HCT116 (cell line): ENCODE data around the gene IL1R1.

Source experiments
- CBX3 ChIP-seq: IDR thresholded peaks from 2 replicates; pipeline ENCODE4 v1.6.1; 2012; ENCODE audit warnings: low read depth
- CTCF ChIP-seq, 3 experiments: fragments of 200-600 bp in 1 of 3; sonication (generic) in 1 of 3; IDR thresholded peaks in 2 of 3; conservative IDR thresholded peaks in 1 of 3; 2 replicates each; pipeline ENCODE4 v1.5.1; 2012 to 2017; ENCODE audit warnings: low read depth in 2 of 3, low read length in 2 of 3, antibody characterized with exemption in 1 of 3, borderline replicate concordance in 1 of 3, control low read depth in 1 of 3, mild to moderate bottlenecking in 1 of 3, mixed read lengths in 1 of 3, mixed run types in 1 of 3, moderate library complexity in 1 of 3; ENCODE audit not compliant: insufficient read depth in 1 of 3
- ELF1 ChIP-seq: IDR thresholded peaks from 2 replicates; pipeline ENCODE4 v1.6.1; 2012; ENCODE audit warnings: low read depth, borderline replicate concordance
- EZH2 ChIP-seq: fragments of 200-600 bp; sonication (generic); IDR thresholded peaks from 2 replicates; pipeline ENCODE4 v1.6.1; 2017; ENCODE audit warnings: antibody characterized with exemption, mixed run types
- JUND ChIP-seq: IDR thresholded peaks from 2 replicates; pipeline ENCODE4 v1.6.1; 2012
- POLR2A ChIP-seq: IDR thresholded peaks from 2 replicates; pipeline ENCODE4 v1.7.0; 2011; ENCODE audit warnings: borderline replicate concordance; ENCODE audit not compliant: insufficient read depth, insufficient read length; ENCODE audit errors: extremely low read depth
- POLR2AphosphoS5 ChIP-seq: IDR thresholded peaks from 2 replicates; pipeline ENCODE4 v1.6.1; 2011; ENCODE audit warnings: mild to moderate bottlenecking, low read depth, low read length, moderate library complexity
- SIN3A ChIP-seq: IDR thresholded peaks from 2 replicates; pipeline ENCODE4 v1.6.1; 2012; ENCODE audit warnings: low read depth
- SRF ChIP-seq: IDR thresholded peaks from 2 replicates; pipeline ENCODE4 v1.6.1; 2012; ENCODE audit warnings: low read depth
- YY1 ChIP-seq: IDR thresholded peaks from 2 replicates; pipeline ENCODE4 v1.6.1; 2011; ENCODE audit warnings: low read length, low read depth, moderate library complexity, mild to moderate bottlenecking; ENCODE audit not compliant: insufficient replicate concordance; ENCODE audit errors: extremely low read depth
- ZNF274 ChIP-seq: fragments of 200-500 bp; sonication (Bioruptor generic); IDR thresholded peaks from 2 replicates; pipeline ENCODE4 v1.6.1; 2014; ENCODE audit warnings: mild to moderate bottlenecking, low read depth, low read length, inconsistent platforms
- TF ChIP-seq, protein P1 (sequence below): IDR thresholded peaks from 2 replicates; pipeline ENCODE4 v1.6.1; 2012; ENCODE audit warnings: low read depth
- TF ChIP-seq, protein P2 (sequence below): IDR thresholded peaks from 2 replicates; pipeline ENCODE4 v1.6.1; 2012
- TF ChIP-seq, protein P3 (sequence below): IDR thresholded peaks from 2 replicates; pipeline ENCODE4 v1.6.1; 2011; ENCODE audit warnings: mild to moderate bottlenecking, low read length, moderate library complexity; ENCODE audit not compliant: insufficient replicate concordance; ENCODE audit errors: extremely low read depth

GRCh38 chr2:102099536-102100298, 42.8 kb upstream of the IL1R1 start:
- TF ChIP-seq POLR2A = no peak
- TF ChIP-seq JUND = no peak
- no peak for TF ChIP-seq YY1
- TF ChIP-seq CTCF (IDR thresholded peaks at IDR 0.05 in 2 of 3, conservative IDR thresholded peaks at IDR 0.05 in 1 of 3; ENCODE audit: borderline replicate concordance in 1 of 3, insufficient read depth in 1 of 3, low read depth in 2 of 3, low read length in 2 of 3) = no peak
- TF ChIP-seq POLR2AphosphoS5 = no peak
- no peak for TF ChIP-seq EZH2
- TF ChIP-seq, protein P1, sequence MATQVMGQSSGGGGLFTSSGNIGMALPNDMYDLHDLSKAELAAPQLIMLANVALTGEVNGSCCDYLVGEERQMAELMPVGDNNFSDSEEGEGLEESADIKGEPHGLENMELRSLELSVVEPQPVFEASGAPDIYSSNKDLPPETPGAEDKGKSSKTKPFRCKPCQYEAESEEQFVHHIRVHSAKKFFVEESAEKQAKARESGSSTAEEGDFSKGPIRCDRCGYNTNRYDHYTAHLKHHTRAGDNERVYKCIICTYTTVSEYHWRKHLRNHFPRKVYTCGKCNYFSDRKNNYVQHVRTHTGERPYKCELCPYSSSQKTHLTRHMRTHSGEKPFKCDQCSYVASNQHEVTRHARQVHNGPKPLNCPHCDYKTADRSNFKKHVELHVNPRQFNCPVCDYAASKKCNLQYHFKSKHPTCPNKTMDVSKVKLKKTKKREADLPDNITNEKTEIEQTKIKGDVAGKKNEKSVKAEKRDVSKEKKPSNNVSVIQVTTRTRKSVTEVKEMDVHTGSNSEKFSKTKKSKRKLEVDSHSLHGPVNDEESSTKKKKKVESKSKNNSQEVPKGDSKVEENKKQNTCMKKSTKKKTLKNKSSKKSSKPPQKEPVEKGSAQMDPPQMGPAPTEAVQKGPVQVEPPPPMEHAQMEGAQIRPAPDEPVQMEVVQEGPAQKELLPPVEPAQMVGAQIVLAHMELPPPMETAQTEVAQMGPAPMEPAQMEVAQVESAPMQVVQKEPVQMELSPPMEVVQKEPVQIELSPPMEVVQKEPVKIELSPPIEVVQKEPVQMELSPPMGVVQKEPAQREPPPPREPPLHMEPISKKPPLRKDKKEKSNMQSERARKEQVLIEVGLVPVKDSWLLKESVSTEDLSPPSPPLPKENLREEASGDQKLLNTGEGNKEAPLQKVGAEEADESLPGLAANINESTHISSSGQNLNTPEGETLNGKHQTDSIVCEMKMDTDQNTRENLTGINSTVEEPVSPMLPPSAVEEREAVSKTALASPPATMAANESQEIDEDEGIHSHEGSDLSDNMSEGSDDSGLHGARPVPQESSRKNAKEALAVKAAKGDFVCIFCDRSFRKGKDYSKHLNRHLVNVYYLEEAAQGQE = no peak
- TF ChIP-seq CBX3 = no peak
- TF ChIP-seq, protein P2, sequence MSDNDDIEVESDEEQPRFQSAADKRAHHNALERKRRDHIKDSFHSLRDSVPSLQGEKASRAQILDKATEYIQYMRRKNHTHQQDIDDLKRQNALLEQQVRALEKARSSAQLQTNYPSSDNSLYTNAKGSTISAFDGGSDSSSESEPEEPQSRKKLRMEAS = no peak
- TF ChIP-seq SIN3A = no peak
- no peak for TF ChIP-seq ELF1
- TF ChIP-seq, protein P3, sequence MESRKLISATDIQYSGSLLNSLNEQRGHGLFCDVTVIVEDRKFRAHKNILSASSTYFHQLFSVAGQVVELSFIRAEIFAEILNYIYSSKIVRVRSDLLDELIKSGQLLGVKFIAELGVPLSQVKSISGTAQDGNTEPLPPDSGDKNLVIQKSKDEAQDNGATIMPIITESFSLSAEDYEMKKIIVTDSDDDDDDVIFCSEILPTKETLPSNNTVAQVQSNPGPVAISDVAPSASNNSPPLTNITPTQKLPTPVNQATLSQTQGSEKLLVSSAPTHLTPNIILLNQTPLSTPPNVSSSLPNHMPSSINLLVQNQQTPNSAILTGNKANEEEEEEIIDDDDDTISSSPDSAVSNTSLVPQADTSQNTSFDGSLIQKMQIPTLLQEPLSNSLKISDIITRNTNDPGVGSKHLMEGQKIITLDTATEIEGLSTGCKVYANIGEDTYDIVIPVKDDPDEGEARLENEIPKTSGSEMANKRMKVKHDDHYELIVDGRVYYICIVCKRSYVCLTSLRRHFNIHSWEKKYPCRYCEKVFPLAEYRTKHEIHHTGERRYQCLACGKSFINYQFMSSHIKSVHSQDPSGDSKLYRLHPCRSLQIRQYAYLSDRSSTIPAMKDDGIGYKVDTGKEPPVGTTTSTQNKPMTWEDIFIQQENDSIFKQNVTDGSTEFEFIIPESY = no peak
- no peak for TF ChIP-seq SRF
- no peak for TF ChIP-seq ZNF274
